Vagina (tissue), 2 donors: Measurements from ENCODE around the gene TWNK. TPM values are rescaled to one million over a fixed set of nuclear protein-coding genes. Genes with fewer than 3 reads are reported as not detected.

Experiments used
- DNase-seq, 2 donors: peaks; one replicate each; pipeline ENCODE4 v3.0.0-alpha.2; 2017; ENCODE audit errors: extremely low spot score in 2 of 2
- H3K27ac ChIP-seq: fragments of 200-600 bp; sonication (generic); one replicate; pipeline ENCODE4 v1.5.1; 2019
- H3K27me3 ChIP-seq: fragments of 200-600 bp; sonication (generic); one replicate; pipeline ENCODE4 v1.5.1; 2019
- H3K36me3 ChIP-seq, 2 donors: fragments of 200-600 bp; sonication (generic); one replicate each; pipeline ENCODE4 v1.5.1; 2017 to 2019
- H3K4me1 ChIP-seq: fragments of 200-600 bp; sonication (generic); one replicate; pipeline ENCODE4 v1.5.1; 2019
- H3K4me3 ChIP-seq, 2 donors: fragments of 200-600 bp; sonication (generic); 1 replicate in 1 of 2; 2 replicates in 1 of 2; pipeline ENCODE4 v1.5.1; 2016 to 2019
- H3K9me3 ChIP-seq: fragments of 200-600 bp; sonication (generic); one replicate; pipeline ENCODE4 v1.5.1; 2019
- CTCF ChIP-seq, 3 experiments: fragments of 450-650 bp in 2 of 3; fragments of 200-600 bp in 1 of 3; sonication (generic) in 1 of 3; IDR thresholded peaks; one replicate each; pipeline ENCODE4 v1.5.1; 2017 to 2019; ENCODE audit warnings: antibody characterized with exemption in 3 of 3, mild to moderate bottlenecking in 2 of 3, moderate library complexity in 2 of 3
- POLR2A ChIP-seq, 2 donors: fragments of 450-650 bp; IDR thresholded peaks; one replicate each; pipeline ENCODE4 v1.6.1; 2017; ENCODE audit warnings: antibody characterized with exemption in 2 of 2, mild to moderate bottlenecking in 2 of 2, moderate library complexity in 2 of 2
- POLR2AphosphoS5 ChIP-seq, 2 donors: sonication (generic); formaldehyde crosslinking; IDR thresholded peaks; one replicate each; pipeline ENCODE4 v1.9.0; 2017; ENCODE audit warnings: antibody characterized with exemption in 2 of 2, mild to moderate bottlenecking in 2 of 2, low read depth in 1 of 2; ENCODE audit not compliant: insufficient read depth in 1 of 2
- intact Hi-C: fragments of 100-400 bp; cut with DNase I; formaldehyde crosslinking; loops from one replicate; pipeline ENCODE4 v1.15.1; 2023
- total RNA-seq: library from RNA; depleted of rRNA; stranded (reverse); fragments of >200 nt; gene quantifications from one replicate; pipeline ENCODE4 v1.2.3, GENCODE V29; 2016

Gene TWNK
- total RNA-seq, 1 donor from 2014 or later = 5.2 TPM

- Histone ChIP-seq H3K9me3 (no peaks in the 10 kb centered on the region), H3K4me3 (no peak overlapping the region), H3K27me3 (no peaks in the 10 kb centered on the region), H3K4me1 (peaks cover 16% of the 10 kb centered on the region), H3K27ac (no peak overlapping the region), H3K36me3 (peaks cover 0 to 27% of the 10 kb centered on the region in 2 donors)
- no peak for TF ChIP-seq POLR2AphosphoS5 (IDR thresholded peaks at IDR 0.05; ENCODE audit: insufficient read depth in 1 of 2, low read depth in 1 of 2)
- no peak for TF ChIP-seq POLR2A (IDR thresholded peaks at IDR 0.05)
- TF ChIP-seq CTCF (IDR thresholded peaks at IDR 0.05) = no peak
- DNase-seq = no peak
- intact Hi-C loops = loop anchor here (5.0 kb wide), 1 partner anchor 83 kb away; the partner anchor contains the start of gene SLF2
Measured at GRCh38 chr10:100995181-100995580, 7.8 kb downstream of the TWNK start.

- H3K36me3 ChIP-seq = peaks cover 0 to 13% of the 10 kb centered on the region in 2 donors
- intact Hi-C loops = loop anchor here (2.0 to 5.0 kb wide), 2 partner anchors 16 to 85 kb away; partner anchors contain the start of gene SLF2
- no peaks in the 10 kb centered on the region for H3K27me3 ChIP-seq
- H3K27ac ChIP-seq = peak overlapping the region; percentile 100
- TF ChIP-seq POLR2AphosphoS5 (IDR thresholded peaks at IDR 0.05; ENCODE audit: insufficient read depth in 1 of 2, low read depth in 1 of 2) (no peak), CTCF (IDR thresholded peaks at IDR 0.05) (no peak), POLR2A (IDR thresholded peaks at IDR 0.05) (no peak)
- no peaks in the 10 kb centered on the region for H3K9me3 ChIP-seq
- peaks cover 32% of the 10 kb centered on the region for H3K4me1 ChIP-seq
- DNase-seq = no peak
- peak overlapping the region; percentile 79 to 92 for H3K4me3 ChIP-seq
Measured at GRCh38 chr10:100996678-100997359, 9.5 kb downstream of the TWNK start.

GRCh38 chr10:100997360-100998182 lies 10.2 kb downstream of the TWNK start:
- peak overlapping the region; percentile 100 for H3K27ac ChIP-seq
- peaks cover 0 to 13% of the 10 kb centered on the region in 2 donors for H3K36me3 ChIP-seq
- no peaks in the 10 kb centered on the region for H3K9me3 ChIP-seq
- no peaks in the 10 kb centered on the region for H3K27me3 ChIP-seq
- H3K4me3 ChIP-seq = peak overlapping the region; percentile 79 to 92
- peaks cover 40% of the 10 kb centered on the region for H3K4me1 ChIP-seq
- intact Hi-C loops = loop anchor here (2.0 to 5.0 kb wide), 2 partner anchors 15 to 85 kb away; partner anchors contain the start of gene SLF2
- TF ChIP-seq POLR2AphosphoS5 (IDR thresholded peaks at IDR 0.05; ENCODE audit: insufficient read depth in 1 of 2, low read depth in 1 of 2) (no peak), CTCF (IDR thresholded peaks at IDR 0.05) (peak; percentile 59 to 83 (median 63)), POLR2A (IDR thresholded peaks at IDR 0.05) (no peak)
- no peak for DNase-seq

- Histone ChIP-seq H3K36me3 (peaks cover 0 to 12% of the 10 kb centered on the region in 2 donors), H3K27me3 (no peaks in the 10 kb centered on the region), H3K4me3 (peak overlapping the region; percentile 79 to 92), H3K9me3 (no peaks in the 10 kb centered on the region), H3K4me1 (peaks cover 41% of the 10 kb centered on the region), H3K27ac (peak overlapping the region; percentile 100)
- TF ChIP-seq CTCF (IDR thresholded peaks at IDR 0.05) = no peak
- peak in 1 of 2 donors; percentile 83 for TF ChIP-seq POLR2AphosphoS5 (IDR thresholded peaks at IDR 0.05; ENCODE audit: insufficient read depth in 1 of 2, low read depth in 1 of 2)
- no peak for DNase-seq
- intact Hi-C loops = loop anchor here (5.0 kb wide), 1 partner anchor 86 kb away; the partner anchor contains the start of gene SLF2
Measured at GRCh38 chr10:100998183-100998990, 11.0 kb downstream of the TWNK start.
